Endothelial cell of umbilical vein (primary cell): ENCODE results near the gene ADCY2. TPM values are rescaled to one million over a fixed set of nuclear protein-coding genes. Genes with fewer than 3 reads are reported as not detected.

Experiments used
- BruUV-seq: library from RNA; stranded (reverse); fragments of 400-500 nt; replicated peaks from 2 replicates; lab custom pipeline; 2021; lab: Mats Ljungman, UMichigan
- CTCF ChIA-PET: fragments of 300-600, 350-600 bp; sonication (Branson Sonifier 250); formaldehyde crosslinking; loops from one replicate; lab custom pipeline; 2021; ENCODE audit warnings: antibody characterized with exemption, inconsistent platforms; lab: Charles Lee
- POLR2A ChIA-PET: fragments of 300-600, 350-600 bp; sonication (Branson Sonifier 250); formaldehyde crosslinking; loops from one replicate; lab custom pipeline; 2021; ENCODE audit warnings: antibody characterized with exemption, inconsistent platforms; lab: Charles Lee
- DNase-seq: peaks from one replicate; pipeline ENCODE4 v3.0.0-alpha.2; 2011; ENCODE audit warnings: low read depth, low spot score
- FAIRE-seq: peaks from 2 replicates; lab custom pipeline; 2011; peaks lifted over from hg19 to GRCh38; lab: Jason Lieb, UNC
- H2AFZ ChIP-seq: 2 replicates; pipeline ENCODE4 v1.6.0; 2012; ENCODE audit warnings: low read depth, low read length, control low read depth, inconsistent platforms
- H3K27ac ChIP-seq: 2 replicates; pipeline ENCODE4 v1.5.1; 2011; ENCODE audit warnings: low read depth, mild to moderate bottlenecking, control low read depth, low read length, moderate library complexity; ENCODE audit not compliant: insufficient read depth
- H3K27me3 ChIP-seq, 2 experiments: 2 replicates each; pipeline versions ENCODE4 v1.6.0 to v1.6.1; 2011; ENCODE audit warnings: low read length in 2 of 2, mixed read lengths in 1 of 2; ENCODE audit not compliant: control insufficient read depth in 2 of 2, insufficient read depth in 2 of 2
- H3K36me3 ChIP-seq, 2 experiments: 2 replicates in 1 of 2; 3 replicates in 1 of 2; pipeline ENCODE4 v1.5.1; 2011; ENCODE audit warnings: low read length in 2 of 2, mild to moderate bottlenecking in 1 of 2, moderate library complexity in 1 of 2; ENCODE audit not compliant: control insufficient read depth in 2 of 2, insufficient read depth in 2 of 2; ENCODE audit errors: extremely low read depth in 1 of 2
- H3K4me1 ChIP-seq: 3 replicates; pipeline ENCODE4 v1.5.1; 2011; ENCODE audit warnings: mild to moderate bottlenecking, low read length; ENCODE audit not compliant: control insufficient read depth, insufficient read depth; ENCODE audit errors: extremely low read depth
- H3K4me2 ChIP-seq: 2 replicates; pipeline ENCODE4 v1.6.1; 2011; ENCODE audit warnings: low read length, control low read depth, mixed read lengths; ENCODE audit not compliant: insufficient read depth
- H3K4me3 ChIP-seq, 3 experiments: fragments of 200-600 bp in 1 of 3; sonication (generic), shearing (Covaris generic) in 1 of 3; replicated peaks in 1 of 3; 2 replicates each; pipeline ENCODE4 v1.5.1; 2011 to 2016; ENCODE audit warnings: control low read depth in 3 of 3, low read length in 3 of 3, mild to moderate bottlenecking in 2 of 3, inconsistent platforms in 1 of 3, low read depth in 1 of 3, moderate library complexity in 1 of 3; ENCODE audit not compliant: insufficient read depth in 1 of 3
- H3K79me2 ChIP-seq: 2 replicates; pipeline ENCODE4 v1.6.0; 2012; ENCODE audit warnings: low read length, inconsistent platforms; ENCODE audit not compliant: control insufficient read depth, insufficient read depth
- H3K9ac ChIP-seq: replicated peaks from 2 replicates; pipeline ENCODE3; 2011; ENCODE audit warnings: low read length, control low read depth; ENCODE audit not compliant: insufficient read depth; ENCODE audit errors: extremely low read depth
- H3K9me1 ChIP-seq: replicated peaks from 3 replicates; pipeline ENCODE4 v1.6.0; 2011; ENCODE audit warnings: mild to moderate bottlenecking, low read length; ENCODE audit not compliant: control insufficient read depth, insufficient read depth; ENCODE audit errors: extremely low read depth
- H3K9me3 ChIP-seq: replicated peaks from 2 replicates; pipeline ENCODE4 v1.5.1; 2012; ENCODE audit warnings: low read length, inconsistent platforms; ENCODE audit not compliant: control insufficient read depth, insufficient read depth
- H4K20me1 ChIP-seq: replicated peaks from 2 replicates; pipeline ENCODE3; 2011; ENCODE audit warnings: mild to moderate bottlenecking, low read length; ENCODE audit not compliant: control insufficient read depth, insufficient read depth; ENCODE audit errors: extremely low read depth
- CTCF ChIP-seq, 2 donors: IDR thresholded peaks; 1 replicate in 1 of 2; 2 replicates in 1 of 2; pipeline ENCODE4 v1.5.1; 2011; ENCODE audit warnings: low read length in 2 of 2, mild to moderate bottlenecking in 2 of 2, moderate library complexity in 2 of 2, control low read depth in 1 of 2, inconsistent platforms in 1 of 2, low read depth in 1 of 2; ENCODE audit not compliant: insufficient read depth in 1 of 2; ENCODE audit errors: extremely low read depth in 1 of 2
- EZH2 ChIP-seq: IDR thresholded peaks from 2 replicates; pipeline ENCODE4 v1.6.1; 2012; ENCODE audit warnings: borderline replicate concordance, low read depth, mild to moderate bottlenecking, moderate library complexity, low read length, inconsistent platforms; ENCODE audit not compliant: severe bottlenecking
- FOS ChIP-seq: IDR thresholded peaks from 2 replicates; pipeline ENCODE4 v1.6.1; 2011; ENCODE audit warnings: mild to moderate bottlenecking, low read length, moderate library complexity, borderline replicate concordance; ENCODE audit not compliant: insufficient read depth
- GATA2 ChIP-seq: IDR thresholded peaks from 2 replicates; pipeline ENCODE4 v1.7.0; 2011; ENCODE audit warnings: low read depth, mild to moderate bottlenecking, moderate library complexity, mixed read lengths, low read length; ENCODE audit not compliant: insufficient read length, insufficient read depth
- JUN ChIP-seq: IDR thresholded peaks from 2 replicates; pipeline ENCODE4 v1.6.1; 2011; ENCODE audit warnings: borderline replicate concordance, low read depth; ENCODE audit not compliant: insufficient read length, insufficient read depth
- MAX ChIP-seq: IDR thresholded peaks from 2 replicates; pipeline ENCODE4 v1.6.1; 2011; ENCODE audit not compliant: insufficient read depth, insufficient read length
- MYC ChIP-seq: IDR thresholded peaks from one replicate; pipeline ENCODE4 v1.6.1; 2011; ENCODE audit warnings: mild to moderate bottlenecking, low read depth, low read length
- POLR2A ChIP-seq: IDR thresholded peaks from 2 replicates; pipeline ENCODE4 v1.6.1; 2012; ENCODE audit warnings: low read depth, mild to moderate bottlenecking, control low read depth, low read length
- POLR2AphosphoS5 ChIP-seq: IDR thresholded peaks from 2 replicates; pipeline ENCODE4 v1.6.1; 2012; ENCODE audit warnings: low read depth, mild to moderate bottlenecking, control low read depth, low read length, moderate library complexity; ENCODE audit not compliant: insufficient read depth
- dilution Hi-C: fragments of 300-500 bp; cut with MboI; formaldehyde crosslinking; loops from one replicate; pipeline ENCODE4 v1.15.0; 2019; ENCODE audit warnings: low sequenced_read_pairs; ENCODE audit not compliant: extremely low pct_ligation_motif_present
- intact Hi-C: fragments of 100-400 bp; cut with micrococcal nuclease; formaldehyde crosslinking; loops from one replicate; pipeline ENCODE4 v1.10.0; 2022
- polyA plus RNA-seq, 4 experiments: library from polyadenylated mRNA; depleted of rRNA in 3 of 4; stranded (reverse) in 3 of 4; unstranded in 1 of 4; fragments of >200 nt; gene quantifications; 2 replicates each; pipeline versions ENCODE4 v1.2.1 to v1.2.3, GENCODE V29; 2011 to 2012; ENCODE audit warnings: missing spikeins in 1 of 4
- total RNA-seq: library from RNA; stranded (reverse); gene quantifications from 2 replicates; pipeline ENCODE4 v1.2.3, GENCODE V29; 2021

The ADCY2 gene
- total and polyA plus RNA-seq, 2 donors (not counting 3 experiments of a cell fraction or from before 2014, with no cell fraction given) = under 0.01 TPM; not detected in 1

- no peak overlapping the region for H2AFZ ChIP-seq
- peaks cover 4 to 8% of the 10 kb centered on the region in 2 experiments for H3K36me3 ChIP-seq
- DNase-seq (no peak), FAIRE-seq (no peak)
- ChIA-PET CTCF (interaction anchor here (0.6 to 1.7 kb wide), 4 partner anchors 11 to 1091 kb away, joined by 3 to 8 read pairs (median 5); partner anchors contain the start of genes FASTKD3 and MTRR), POLR2A (no interaction called here)
- no peaks in the 10 kb centered on the region for H3K4me1 ChIP-seq
- no peak overlapping the region for H3K9ac ChIP-seq
- no peak overlapping the region for H3K4me3 ChIP-seq
- TF ChIP-seq MAX (no peak), JUN (no peak), POLR2A (no peak), FOS (no peak), EZH2 (no peak), POLR2AphosphoS5 (no peak), MYC (no peak), CTCF (IDR thresholded peaks at IDR 0.05; ENCODE audit: extremely low read depth in 1 of 2, insufficient read depth in 1 of 2, low read depth in 1 of 2, low read length in 2 of 2) (no peak), GATA2 (no peak)
- no peaks in the 10 kb centered on the region for H3K79me2 ChIP-seq
- no peak overlapping the region for H3K4me2 ChIP-seq
- H4K20me1 ChIP-seq = no peaks in the 10 kb centered on the region
- dilution Hi-C loops (no loop called here), intact Hi-C loops (loop anchor here (5.0 to 10.0 kb wide), 2 partner anchors 100 to 1093 kb away; no protein-coding TSS in a partner anchor)
- BruUV-seq = no TSS peak
- no peaks in the 10 kb centered on the region for H3K9me1 ChIP-seq
- no peaks in the 10 kb centered on the region for H3K27me3 ChIP-seq
- no peaks in the 10 kb centered on the region for H3K9me3 ChIP-seq
- H3K27ac ChIP-seq = no peak overlapping the region
Observed at GRCh38 chr5:7857361-7857760, 461.4 kb downstream of the ADCY2 start.
